GM23338 (cell line): Measurements from ENCODE around the gene PKD1L1. TPM values are rescaled to one million over a fixed set of nuclear protein-coding genes. Genes with fewer than 3 reads are reported as not detected.

ENCODE experiments used
- ATAC-seq: fragments of 200-7000 bp; cut with Tn5 transposase; 3 replicates; pipeline ENCODE4 v1.9.1; 2020
- DNase-seq: peaks from one replicate; pipeline ENCODE4 v3.0.0-alpha.2; 2015; ENCODE audit warnings: low spot score
- H2AFZ ChIP-seq: fragments of 200-600 bp; sonication (generic); 2 replicates; pipeline ENCODE4 v1.8.0; 2016; ENCODE audit warnings: antibody characterized with exemption, mild to moderate bottlenecking, moderate library complexity
- H3F3A ChIP-seq: fragments of 200-600 bp; sonication (generic); replicated peaks from 2 replicates; pipeline ENCODE4 v1.8.0; 2017; ENCODE audit warnings: antibody characterized with exemption, mixed run types, low read depth
- H3K27ac ChIP-seq: fragments of 200-600 bp; sonication (generic); 2 replicates; pipeline ENCODE4 v1.6.1; 2016; ENCODE audit warnings: low read depth
- H3K27me3 ChIP-seq: fragments of 200-600 bp; sonication (generic); 2 replicates; pipeline ENCODE4 v1.8.0; 2016; ENCODE audit warnings: mild to moderate bottlenecking, mixed run types, moderate library complexity; ENCODE audit not compliant: insufficient read depth
- H3K36me3 ChIP-seq: fragments of 200-600 bp; sonication (generic); 2 replicates; pipeline ENCODE4 v1.8.0; 2016; ENCODE audit warnings: mild to moderate bottlenecking; ENCODE audit not compliant: insufficient read depth
- H3K4me1 ChIP-seq: fragments of 200-600 bp; sonication (generic); 2 replicates; pipeline ENCODE4 v1.8.0; 2016; ENCODE audit warnings: mild to moderate bottlenecking, moderate library complexity; ENCODE audit not compliant: insufficient read depth
- H3K4me2 ChIP-seq: fragments of 200-600 bp; sonication (generic); 2 replicates; pipeline ENCODE4 v1.7.1; 2017; ENCODE audit warnings: mixed run types
- H3K4me3 ChIP-seq: fragments of 200-600 bp; sonication (generic); 2 replicates; pipeline ENCODE4 v1.6.1; 2016; ENCODE audit warnings: mixed run types
- H3K79me2 ChIP-seq: fragments of 200-600 bp; sonication (generic); replicated peaks from 2 replicates; pipeline ENCODE4 v1.8.0; 2017; ENCODE audit warnings: mild to moderate bottlenecking; ENCODE audit not compliant: insufficient read depth
- H3K9me2 ChIP-seq: fragments of 200-600 bp; sonication (generic); 2 replicates; pipeline ENCODE4 v1.8.0; 2017; ENCODE audit not compliant: insufficient read depth
- H4K20me1 ChIP-seq: fragments of 200-600 bp; sonication (generic); replicated peaks from 2 replicates; pipeline ENCODE4 v1.8.0; 2017; ENCODE audit warnings: mild to moderate bottlenecking; ENCODE audit not compliant: insufficient read depth
- H3K27ac Mint-ChIP-seq: 2 replicates; pipeline ENCODE4 v1.8.0; 2020; ENCODE audit warnings: inconsistent platforms, mild to moderate bottlenecking, moderate library complexity, mixed read lengths
- H3K27me3 Mint-ChIP-seq: 3 replicates; pipeline ENCODE4 v1.8.0; 2022; ENCODE audit warnings: low read depth, mild to moderate bottlenecking, moderate library complexity, mixed read lengths, inconsistent platforms; ENCODE audit not compliant: insufficient read depth, poor library complexity
- H3K36me3 Mint-ChIP-seq: 3 replicates; pipeline ENCODE4 v1.8.0; 2021; ENCODE audit warnings: low read depth, mild to moderate bottlenecking, inconsistent platforms, moderate library complexity, mixed read lengths
- H3K4me1 Mint-ChIP-seq: 3 replicates; pipeline ENCODE4 v1.8.0; 2020; ENCODE audit warnings: mild to moderate bottlenecking, inconsistent platforms, mixed read lengths
- H3K4me3 Mint-ChIP-seq: 3 replicates; pipeline ENCODE4 v1.8.0; 2021; ENCODE audit warnings: moderate library complexity, mild to moderate bottlenecking, inconsistent platforms, mixed read lengths
- H3K9me3 Mint-ChIP-seq: 3 replicates; pipeline ENCODE4 v1.8.0; 2020; ENCODE audit warnings: moderate library complexity, mild to moderate bottlenecking, inconsistent platforms, mixed read lengths
- CREB1 ChIP-seq: fragments of 250-450 bp; sonication (Bioruptor Pico); IDR thresholded peaks from 2 replicates; pipeline ENCODE4 v1.5.0; 2020; ENCODE audit warnings: low read depth, mild to moderate bottlenecking, moderate library complexity
- EZH2 ChIP-seq: fragments of 200-600 bp; sonication (generic); IDR thresholded peaks from one replicate; pipeline ENCODE4 v1.8.0; 2017; ENCODE audit warnings: antibody characterized with exemption, mild to moderate bottlenecking, low read depth; ENCODE audit not compliant: unreplicated experiment
- EZH2phosphoT487 ChIP-seq: fragments of 200-600 bp; sonication (generic); IDR thresholded peaks from one replicate; pipeline ENCODE4 v1.8.1; 2018; ENCODE audit warnings: antibody characterized with exemption; ENCODE audit not compliant: unreplicated experiment
- JUNB ChIP-seq: IDR thresholded peaks from one replicate; pipeline ENCODE4 v1.6.1; 2016; ENCODE audit warnings: antibody characterized with exemption; ENCODE audit not compliant: unreplicated experiment
- NANOG ChIP-seq: IDR thresholded peaks from 2 replicates; pipeline ENCODE4 v1.6.1; 2016; ENCODE audit warnings: antibody characterized with exemption, borderline replicate concordance
- POLR2AphosphoS5 ChIP-seq: IDR thresholded peaks from 2 replicates; pipeline ENCODE4 v1.6.1; 2016; ENCODE audit warnings: antibody characterized with exemption, low read depth
- STAT1 ChIP-seq: IDR thresholded peaks from one replicate; pipeline ENCODE4 v1.6.1; 2016; ENCODE audit warnings: antibody characterized with exemption; ENCODE audit not compliant: unreplicated experiment
- ZNF114 ChIP-seq: fragments of 250-450 bp; sonication (Bioruptor Pico); IDR thresholded peaks from 2 replicates; pipeline ENCODE4 v1.5.0; 2020; ENCODE audit warnings: mild to moderate bottlenecking, moderate library complexity
- ZNF331 ChIP-seq: fragments of 250-450 bp; sonication (Bioruptor Pico); IDR thresholded peaks from 2 replicates; pipeline ENCODE4 v1.5.0; 2020; ENCODE audit warnings: low read depth, mild to moderate bottlenecking, moderate library complexity
- polyA plus RNA-seq: library from polyadenylated mRNA; unstranded; fragments of >200 nt; fragmentation: Nextera tagmentation; extraction: Ambion mirVana; gene quantifications from 2 replicates; pipeline ENCODE4 v1.2.1, GENCODE V29; 2016
- total RNA-seq: library from RNA; depleted of rRNA; stranded (reverse); fragments of >200 nt; shearing (Covaris generic); gene quantifications from 2 replicates; pipeline ENCODE4 v1.2.3, GENCODE V29; 2014
- TF ChIP-seq, protein P1 (sequence below), 2 experiments: fragments of 200-600 bp in 1 of 2; sonication (generic) in 1 of 2; conservative IDR thresholded peaks; 2 replicates each; pipeline versions ENCODE4 v1.5.1 to v1.6.1; 2016 to 2017; ENCODE audit warnings: antibody characterized with exemption in 2 of 2, low read depth in 2 of 2, mild to moderate bottlenecking in 2 of 2, moderate library complexity in 1 of 2
- TF ChIP-seq, protein P2 (sequence below): IDR thresholded peaks from 2 replicates; pipeline ENCODE4 v1.6.1; 2016; ENCODE audit warnings: antibody characterized with exemption
- TF ChIP-seq, protein P3 (sequence below): fragments of 250-450 bp; sonication (Bioruptor Pico); IDR thresholded peaks from 2 replicates; pipeline ENCODE4 v1.5.0; 2020; ENCODE audit warnings: mild to moderate bottlenecking, moderate library complexity

Gene PKD1L1
- total and polyA plus RNA-seq, 2 experiments from 2014 or later: 0.03 TPM; not detected in 1

DNA sequence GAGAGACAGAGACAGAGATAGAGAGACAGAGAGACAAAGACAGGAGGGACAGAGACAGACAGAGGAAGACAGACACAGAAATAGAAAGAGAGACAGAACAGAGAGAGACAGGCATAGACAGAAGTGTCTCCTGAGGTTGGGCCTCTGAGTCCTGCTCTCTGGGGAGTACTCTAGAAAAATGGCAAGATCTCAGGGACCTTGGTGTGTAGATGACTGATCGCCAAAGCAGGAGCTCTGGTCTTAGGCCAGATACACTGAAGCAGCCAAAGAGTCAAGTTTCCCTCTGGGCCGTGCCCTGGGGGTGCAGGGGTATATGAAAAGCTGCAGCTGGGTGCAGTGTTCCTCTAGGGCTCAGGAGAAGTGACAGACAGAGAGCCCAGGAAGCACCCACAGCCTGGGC lies 189.7 kb downstream of the PKD1L1 start (continued):
- TF ChIP-seq NANOG: no peak
- TF ChIP-seq ZNF114: no peak
- TF ChIP-seq ZNF331: no peak
- TF ChIP-seq EZH2: no peak
- TF ChIP-seq EZH2phosphoT487: no peak
- no peak for TF ChIP-seq STAT1
- TF ChIP-seq, protein P1, sequence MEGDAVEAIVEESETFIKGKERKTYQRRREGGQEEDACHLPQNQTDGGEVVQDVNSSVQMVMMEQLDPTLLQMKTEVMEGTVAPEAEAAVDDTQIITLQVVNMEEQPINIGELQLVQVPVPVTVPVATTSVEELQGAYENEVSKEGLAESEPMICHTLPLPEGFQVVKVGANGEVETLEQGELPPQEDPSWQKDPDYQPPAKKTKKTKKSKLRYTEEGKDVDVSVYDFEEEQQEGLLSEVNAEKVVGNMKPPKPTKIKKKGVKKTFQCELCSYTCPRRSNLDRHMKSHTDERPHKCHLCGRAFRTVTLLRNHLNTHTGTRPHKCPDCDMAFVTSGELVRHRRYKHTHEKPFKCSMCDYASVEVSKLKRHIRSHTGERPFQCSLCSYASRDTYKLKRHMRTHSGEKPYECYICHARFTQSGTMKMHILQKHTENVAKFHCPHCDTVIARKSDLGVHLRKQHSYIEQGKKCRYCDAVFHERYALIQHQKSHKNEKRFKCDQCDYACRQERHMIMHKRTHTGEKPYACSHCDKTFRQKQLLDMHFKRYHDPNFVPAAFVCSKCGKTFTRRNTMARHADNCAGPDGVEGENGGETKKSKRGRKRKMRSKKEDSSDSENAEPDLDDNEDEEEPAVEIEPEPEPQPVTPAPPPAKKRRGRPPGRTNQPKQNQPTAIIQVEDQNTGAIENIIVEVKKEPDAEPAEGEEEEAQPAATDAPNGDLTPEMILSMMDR (conservative IDR thresholded peaks at IDR 0.05; ENCODE audit: low read depth in 2 of 2): no peak
- TF ChIP-seq CREB1 (CRISPR knock-in tag): no peak
- no peak for TF ChIP-seq JUNB
- TF ChIP-seq, protein P2, sequence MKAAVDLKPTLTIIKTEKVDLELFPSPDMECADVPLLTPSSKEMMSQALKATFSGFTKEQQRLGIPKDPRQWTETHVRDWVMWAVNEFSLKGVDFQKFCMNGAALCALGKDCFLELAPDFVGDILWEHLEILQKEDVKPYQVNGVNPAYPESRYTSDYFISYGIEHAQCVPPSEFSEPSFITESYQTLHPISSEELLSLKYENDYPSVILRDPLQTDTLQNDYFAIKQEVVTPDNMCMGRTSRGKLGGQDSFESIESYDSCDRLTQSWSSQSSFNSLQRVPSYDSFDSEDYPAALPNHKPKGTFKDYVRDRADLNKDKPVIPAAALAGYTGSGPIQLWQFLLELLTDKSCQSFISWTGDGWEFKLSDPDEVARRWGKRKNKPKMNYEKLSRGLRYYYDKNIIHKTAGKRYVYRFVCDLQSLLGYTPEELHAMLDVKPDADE: no peak

DNA sequence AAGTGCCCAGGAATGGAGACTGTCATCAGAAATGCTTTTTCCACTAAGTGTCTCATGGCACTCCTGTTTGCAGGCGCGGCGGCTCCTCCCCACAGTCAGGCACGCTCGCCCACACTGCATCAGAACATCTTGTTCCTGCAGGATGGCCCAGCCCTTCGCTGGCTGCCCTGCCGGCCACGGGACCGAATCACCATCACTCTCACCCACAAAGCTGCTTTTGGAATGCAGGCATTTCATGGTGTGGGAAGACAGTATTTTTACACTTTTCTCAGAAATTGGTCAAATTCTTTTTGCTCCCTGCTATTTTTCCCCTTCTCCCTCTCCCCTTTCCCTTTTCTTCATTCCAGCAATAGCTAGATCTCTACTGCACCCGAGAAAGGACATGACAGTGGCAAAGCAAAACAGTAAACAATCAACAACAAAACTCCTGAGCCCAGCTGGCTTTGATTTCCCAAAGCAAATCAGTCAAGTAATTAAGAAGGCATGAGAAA lies 190.3 kb downstream of the PKD1L1 start:
- Mint-ChIP-seq H3K27ac (no peak overlapping the region), H3K4me1 (no peaks in the 10 kb centered on the region; the same call in 2 of the 3 replicates), H3K9me3 (no peaks in the 10 kb centered on the region), H3K27me3 (peaks cover 5% of the 10 kb centered on the region), H3K36me3 (no peaks in the 10 kb centered on the region), H3K4me3 (no peak overlapping the region)
- Histone ChIP-seq H2AFZ (no peak overlapping the region), H3K4me2 (no peak overlapping the region), H3K27ac (no peak overlapping the region), H3K4me1 (0 out of 2 replicates have a peak, but pooled peaks cover 5% of the 10 kb centered on the region), H3K9me2 (no peaks in the 10 kb centered on the region), H3F3A (no peaks in the 10 kb centered on the region), H3K79me2 (no peaks in the 10 kb centered on the region), H3K4me3 (no peak overlapping the region), H4K20me1 (no peaks in the 10 kb centered on the region), H3K36me3 (no peaks in the 10 kb centered on the region), H3K27me3 (no peaks in the 10 kb centered on the region)
- ATAC-seq (no peak), DNase-seq (no peak)
- TF ChIP-seq CREB1 (CRISPR knock-in tag) (no peak), NANOG (no peak), STAT1 (no peak), EZH2phosphoT487 (no peak), ZNF331 (no peak), POLR2AphosphoS5 (no peak)
- TF ChIP-seq, protein P1 (conservative IDR thresholded peaks at IDR 0.05; ENCODE audit: low read depth in 2 of 2): no peak
- TF ChIP-seq, protein P3, sequence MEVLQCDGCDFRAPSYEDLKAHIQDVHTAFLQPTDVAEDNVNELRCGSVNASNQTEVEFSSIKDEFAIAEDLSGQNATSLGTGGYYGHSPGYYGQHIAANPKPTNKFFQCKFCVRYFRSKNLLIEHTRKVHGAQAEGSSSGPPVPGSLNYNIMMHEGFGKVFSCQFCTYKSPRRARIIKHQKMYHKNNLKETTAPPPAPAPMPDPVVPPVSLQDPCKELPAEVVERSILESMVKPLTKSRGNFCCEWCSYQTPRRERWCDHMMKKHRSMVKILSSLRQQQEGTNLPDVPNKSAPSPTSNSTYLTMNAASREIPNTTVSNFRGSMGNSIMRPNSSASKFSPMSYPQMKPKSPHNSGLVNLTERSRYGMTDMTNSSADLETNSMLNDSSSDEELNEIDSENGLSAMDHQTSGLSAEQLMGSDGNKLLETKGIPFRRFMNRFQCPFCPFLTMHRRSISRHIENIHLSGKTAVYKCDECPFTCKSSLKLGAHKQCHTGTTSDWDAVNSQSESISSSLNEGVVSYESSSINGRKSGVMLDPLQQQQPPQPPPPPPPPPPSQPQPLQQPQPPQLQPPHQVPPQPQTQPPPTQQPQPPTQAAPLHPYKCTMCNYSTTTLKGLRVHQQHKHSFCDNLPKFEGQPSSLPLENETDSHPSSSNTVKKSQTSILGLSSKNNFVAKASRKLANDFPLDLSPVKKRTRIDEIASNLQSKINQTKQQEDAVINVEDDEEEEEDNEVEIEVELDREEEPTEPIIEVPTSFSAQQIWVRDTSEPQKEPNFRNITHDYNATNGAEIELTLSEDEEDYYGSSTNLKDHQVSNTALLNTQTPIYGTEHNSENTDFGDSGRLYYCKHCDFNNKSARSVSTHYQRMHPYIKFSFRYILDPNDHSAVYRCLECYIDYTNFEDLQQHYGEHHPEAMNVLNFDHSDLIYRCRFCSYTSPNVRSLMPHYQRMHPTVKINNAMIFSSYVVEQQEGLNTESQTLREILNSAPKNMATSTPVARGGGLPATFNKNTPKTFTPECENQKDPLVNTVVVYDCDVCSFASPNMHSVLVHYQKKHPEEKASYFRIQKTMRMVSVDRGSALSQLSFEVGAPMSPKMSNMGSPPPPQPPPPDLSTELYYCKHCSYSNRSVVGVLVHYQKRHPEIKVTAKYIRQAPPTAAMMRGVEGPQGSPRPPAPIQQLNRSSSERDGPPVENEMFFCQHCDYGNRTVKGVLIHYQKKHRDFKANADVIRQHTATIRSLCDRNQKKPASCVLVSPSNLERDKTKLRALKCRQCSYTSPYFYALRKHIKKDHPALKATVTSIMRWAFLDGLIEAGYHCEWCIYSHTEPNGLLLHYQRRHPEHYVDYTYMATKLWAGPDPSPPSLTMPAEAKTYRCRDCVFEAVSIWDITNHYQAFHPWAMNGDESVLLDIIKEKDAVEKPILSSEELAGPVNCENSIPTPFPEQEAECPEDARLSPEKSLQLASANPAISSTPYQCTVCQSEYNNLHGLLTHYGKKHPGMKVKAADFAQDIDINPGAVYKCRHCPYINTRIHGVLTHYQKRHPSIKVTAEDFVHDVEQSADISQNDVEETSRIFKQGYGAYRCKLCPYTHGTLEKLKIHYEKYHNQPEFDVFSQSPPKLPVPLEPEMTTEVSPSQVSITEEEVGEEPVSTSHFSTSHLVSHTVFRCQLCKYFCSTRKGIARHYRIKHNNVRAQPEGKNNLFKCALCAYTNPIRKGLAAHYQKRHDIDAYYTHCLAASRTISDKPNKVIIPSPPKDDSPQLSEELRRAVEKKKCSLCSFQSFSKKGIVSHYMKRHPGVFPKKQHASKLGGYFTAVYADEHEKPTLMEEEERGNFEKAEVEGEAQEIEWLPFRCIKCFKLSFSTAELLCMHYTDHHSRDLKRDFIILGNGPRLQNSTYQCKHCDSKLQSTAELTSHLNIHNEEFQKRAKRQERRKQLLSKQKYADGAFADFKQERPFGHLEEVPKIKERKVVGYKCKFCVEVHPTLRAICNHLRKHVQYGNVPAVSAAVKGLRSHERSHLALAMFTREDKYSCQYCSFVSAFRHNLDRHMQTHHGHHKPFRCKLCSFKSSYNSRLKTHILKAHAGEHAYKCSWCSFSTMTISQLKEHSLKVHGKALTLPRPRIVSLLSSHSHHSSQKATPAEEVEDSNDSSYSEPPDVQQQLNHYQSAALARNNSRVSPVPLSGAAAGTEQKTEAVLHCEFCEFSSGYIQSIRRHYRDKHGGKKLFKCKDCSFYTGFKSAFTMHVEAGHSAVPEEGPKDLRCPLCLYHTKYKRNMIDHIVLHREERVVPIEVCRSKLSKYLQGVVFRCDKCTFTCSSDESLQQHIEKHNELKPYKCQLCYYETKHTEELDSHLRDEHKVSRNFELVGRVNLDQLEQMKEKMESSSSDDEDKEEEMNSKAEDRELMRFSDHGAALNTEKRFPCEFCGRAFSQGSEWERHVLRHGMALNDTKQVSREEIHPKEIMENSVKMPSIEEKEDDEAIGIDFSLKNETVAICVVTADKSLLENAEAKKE (CRISPR knock-in tag): no peak
